Kasumi-1 (cell line): ENCODE measurements around the gene PCDHGA11.
"Not testable (repeated sequence)": the region's sequence is repeated elsewhere in the genome, so short reads cannot be mapped to it uniquely, and the experiment has no call there.

Experiments
- DNase-seq, 2 experiments: peaks; one replicate each; lab custom pipeline; 2025; lab: John Stamatoyannopoulos, UW

Gene PCDHGA11

DNA sequence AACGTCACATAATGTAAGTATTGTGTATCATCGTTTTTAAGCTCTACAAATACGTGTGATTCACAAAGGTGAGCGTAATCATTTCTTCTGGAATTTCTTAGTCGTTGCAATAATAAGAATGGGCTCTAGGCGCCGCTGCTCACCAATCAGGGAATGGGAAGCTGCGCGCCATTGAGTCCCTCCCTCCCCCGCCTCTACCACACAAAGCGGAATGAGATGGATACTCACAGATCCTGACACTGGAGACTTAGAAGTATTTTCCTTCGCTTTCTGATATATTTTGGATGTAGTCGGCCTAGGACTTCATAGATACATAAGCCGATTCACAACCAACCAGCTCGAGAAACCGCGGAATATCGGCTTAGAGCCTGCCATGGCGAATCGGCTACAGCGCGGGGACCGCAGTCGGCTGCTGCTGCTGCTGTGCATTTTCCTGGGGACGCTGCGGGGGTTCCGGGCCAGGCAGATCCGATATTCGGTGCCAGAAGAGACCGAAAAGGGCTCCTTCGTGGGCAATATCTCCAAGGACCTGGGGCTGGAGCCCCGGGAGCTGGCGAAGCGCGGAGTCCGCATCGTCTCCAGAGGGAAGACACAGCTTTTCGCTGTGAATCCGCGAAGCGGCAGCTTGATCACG is at the start of gene PCDHGA11:
Gene PCDHGA11, plus strand, starts transcription at position 197 of the 634 bp plus-strand sequence. Its CDS starts 177 bp downstream, at position 374.
- DNase-seq = no peak

DNA sequence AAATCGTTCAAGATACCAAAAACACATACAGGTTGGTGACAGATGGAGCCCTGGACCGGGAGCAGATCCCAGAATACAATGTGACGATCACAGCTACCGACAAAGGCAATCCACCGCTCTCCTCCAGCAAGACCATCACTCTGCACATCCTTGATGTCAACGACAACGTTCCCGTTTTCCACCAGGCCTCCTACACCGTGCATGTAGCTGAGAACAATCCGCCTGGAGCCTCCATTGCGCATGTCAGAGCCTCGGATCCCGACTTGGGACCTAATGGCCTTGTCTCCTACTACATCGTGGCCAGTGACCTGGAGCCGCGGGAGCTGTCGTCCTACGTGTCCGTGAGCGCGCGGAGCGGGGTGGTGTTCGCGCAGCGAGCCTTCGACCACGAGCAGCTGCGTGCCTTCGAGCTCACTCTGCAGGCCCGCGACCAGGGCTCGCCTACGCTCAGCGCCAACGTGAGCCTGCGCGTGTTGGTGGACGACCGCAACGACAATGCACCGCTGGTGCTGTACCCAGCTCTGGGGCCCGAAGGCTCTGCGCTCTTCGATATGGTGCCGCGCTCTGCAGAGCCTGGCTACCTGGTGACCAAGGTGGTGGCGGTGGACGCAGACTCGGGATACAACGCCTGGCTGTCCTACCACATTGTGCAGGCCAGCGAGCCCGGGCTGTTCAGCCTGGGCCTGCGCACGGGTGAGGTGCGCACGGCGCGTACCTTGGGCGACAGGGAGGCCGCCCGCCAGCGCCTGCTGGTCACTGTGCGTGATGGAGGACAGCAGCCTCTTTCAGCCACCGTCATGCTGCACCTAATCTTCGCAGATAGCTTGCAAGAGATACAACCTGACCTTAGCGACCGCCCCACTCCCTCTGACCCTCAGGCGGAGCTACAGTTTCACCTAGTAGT is 49.0 kb upstream of the PCDHGA11 start:
- DNase-seq = no peak

DNA sequence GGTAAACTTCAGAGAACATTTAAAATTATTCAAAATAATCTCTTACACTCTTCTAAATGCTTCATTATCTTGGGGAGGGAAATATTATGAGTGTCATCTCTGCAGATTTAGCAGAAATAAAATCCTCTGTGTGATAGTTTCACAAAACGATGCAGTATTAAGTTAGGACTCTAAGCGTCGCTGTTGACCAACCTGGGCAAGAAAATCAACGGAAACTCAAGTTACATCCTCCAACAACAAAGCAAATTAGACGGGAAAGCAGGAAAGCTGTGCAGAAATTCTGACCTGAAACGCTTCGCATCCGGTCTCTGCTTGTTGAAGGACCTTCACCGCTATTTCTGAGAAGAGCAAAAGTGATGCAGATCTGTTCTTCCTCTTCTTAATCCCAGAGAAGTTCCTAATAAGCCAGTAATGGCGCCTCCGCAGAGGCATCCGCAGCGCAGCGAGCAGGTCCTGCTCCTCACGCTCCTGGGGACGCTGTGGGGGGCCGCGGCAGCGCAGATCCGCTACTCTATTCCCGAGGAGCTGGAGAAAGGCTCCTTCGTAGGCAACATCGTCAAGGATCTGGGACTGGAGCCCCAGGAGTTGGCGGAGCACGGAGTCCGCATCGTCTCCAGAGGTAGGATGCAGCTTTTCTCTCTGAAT is 47.1 kb upstream of the PCDHGA11 start, which contains the start of gene PCDHGA6:
Gene PCDHGA6, plus strand, starts transcription at position 219 of the 645 bp plus-strand sequence. Its CDS starts 193 bp downstream, at position 412.
- no peak for DNase-seq

DNA sequence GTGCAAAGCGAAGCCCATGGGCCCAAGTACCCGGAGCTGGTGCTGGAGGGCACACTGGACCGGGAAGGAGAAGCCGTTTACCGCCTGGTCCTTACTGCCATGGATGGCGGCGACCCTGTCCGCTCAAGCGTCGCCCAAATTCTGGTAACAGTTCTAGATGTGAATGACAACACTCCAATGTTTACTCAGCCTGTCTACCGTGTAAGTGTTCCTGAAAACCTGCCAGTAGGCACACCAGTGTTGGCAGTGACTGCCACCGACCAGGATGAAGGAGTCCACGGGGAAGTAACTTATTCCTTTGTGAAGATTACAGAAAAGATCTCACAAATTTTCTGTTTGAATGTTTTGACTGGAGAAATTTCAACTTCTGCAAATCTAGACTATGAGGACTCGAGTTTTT is 46.2 kb upstream of the PCDHGA11 start:
- no peak for DNase-seq

DNA sequence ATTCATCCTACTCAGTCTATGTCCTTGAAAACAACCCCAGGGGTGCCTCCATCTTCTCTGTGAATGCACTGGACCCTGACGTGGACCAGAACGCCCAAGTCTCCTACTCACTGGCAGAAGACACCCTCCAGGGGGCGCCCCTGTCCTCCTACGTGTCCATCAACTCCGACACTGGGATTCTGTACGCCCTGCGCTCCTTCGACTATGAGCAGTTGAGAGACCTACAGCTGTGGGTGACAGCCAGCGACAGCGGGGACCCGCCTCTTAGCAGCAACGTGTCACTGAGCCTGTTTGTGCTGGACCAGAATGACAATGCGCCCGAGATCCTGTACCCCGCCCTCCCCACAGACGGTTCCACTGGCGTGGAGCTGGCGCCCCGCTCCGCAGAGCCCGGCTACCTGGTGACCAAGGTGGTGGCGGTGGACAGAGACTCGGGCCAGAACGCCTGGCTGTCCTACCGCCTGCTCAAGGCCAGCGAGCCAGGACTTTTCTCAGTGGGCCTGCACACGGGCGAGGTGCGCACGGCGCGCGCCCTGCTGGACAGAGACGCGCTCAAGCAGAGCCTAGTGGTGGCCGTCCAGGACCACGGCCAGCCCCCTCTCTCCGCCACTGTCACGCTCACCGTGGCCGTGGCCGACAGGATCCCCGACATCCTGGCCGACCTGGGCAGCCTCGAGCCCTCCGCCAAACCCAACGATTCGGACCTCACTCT is 45.3 kb upstream of the PCDHGA11 start:
- DNase-seq = not testable (repeated sequence)

GRCh38 chr5:141382469-141383294 is 38.2 kb upstream of the PCDHGA11 start, which contains the start of gene PCDHGA7:
TSS of gene PCDHGA7 (plus strand) at chr5:141382742. CDS start at chr5:141382900, 158 bp downstream.
- no peak for DNase-seq

GRCh38 chr5:141383345-141383744 is 37.5 kb upstream of the PCDHGA11 start:
- DNase-seq = no peak

- DNase-seq = no peak
These were observed 36.2 kb upstream of the PCDHGA11 start for GRCh38 chr5:141384471-141385267.

GRCh38 chr5:141387557-141388311 is 33.1 kb upstream of the PCDHGA11 start, which contains the start of gene PCDHGB4:
TSS of gene PCDHGB4 (plus strand) at chr5:141387698. CDS start at chr5:141387885, 187 bp downstream.
- not testable (repeated sequence) for DNase-seq

- no peak for DNase-seq
These were observed 32.2 kb upstream of the PCDHGA11 start for GRCh38 chr5:141388661-141389060.

GRCh38 chr5:141389153-141390042 is 31.5 kb upstream of the PCDHGA11 start:
- no peak for DNase-seq

- DNase-seq = no peak
These were observed 28.2 kb upstream of the PCDHGA11 start, which contains the start of gene PCDHGA8 for GRCh38 chr5:141392429-141393198. TSS of gene PCDHGA8 (plus strand) at chr5:141392633. CDS start at chr5:141392814, 181 bp downstream.

DNA sequence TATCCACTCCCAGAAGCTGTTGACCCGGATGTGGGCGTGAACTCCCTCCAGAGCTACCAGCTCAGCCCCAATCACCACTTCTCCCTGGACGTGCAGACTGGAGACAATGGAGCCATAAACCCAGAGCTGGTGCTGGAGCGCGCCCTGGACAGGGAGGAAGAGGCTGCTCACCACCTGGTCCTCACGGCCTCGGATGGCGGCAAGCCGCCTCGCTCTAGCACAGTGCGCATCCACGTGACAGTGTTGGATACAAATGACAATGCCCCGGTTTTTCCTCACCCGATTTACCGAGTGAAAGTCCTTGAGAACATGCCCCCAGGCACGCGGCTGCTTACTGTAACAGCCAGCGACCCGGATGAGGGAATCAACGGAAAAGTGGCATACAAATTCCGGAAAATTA is 27.6 kb upstream of the PCDHGA11 start:
- no peak for DNase-seq

DNA sequence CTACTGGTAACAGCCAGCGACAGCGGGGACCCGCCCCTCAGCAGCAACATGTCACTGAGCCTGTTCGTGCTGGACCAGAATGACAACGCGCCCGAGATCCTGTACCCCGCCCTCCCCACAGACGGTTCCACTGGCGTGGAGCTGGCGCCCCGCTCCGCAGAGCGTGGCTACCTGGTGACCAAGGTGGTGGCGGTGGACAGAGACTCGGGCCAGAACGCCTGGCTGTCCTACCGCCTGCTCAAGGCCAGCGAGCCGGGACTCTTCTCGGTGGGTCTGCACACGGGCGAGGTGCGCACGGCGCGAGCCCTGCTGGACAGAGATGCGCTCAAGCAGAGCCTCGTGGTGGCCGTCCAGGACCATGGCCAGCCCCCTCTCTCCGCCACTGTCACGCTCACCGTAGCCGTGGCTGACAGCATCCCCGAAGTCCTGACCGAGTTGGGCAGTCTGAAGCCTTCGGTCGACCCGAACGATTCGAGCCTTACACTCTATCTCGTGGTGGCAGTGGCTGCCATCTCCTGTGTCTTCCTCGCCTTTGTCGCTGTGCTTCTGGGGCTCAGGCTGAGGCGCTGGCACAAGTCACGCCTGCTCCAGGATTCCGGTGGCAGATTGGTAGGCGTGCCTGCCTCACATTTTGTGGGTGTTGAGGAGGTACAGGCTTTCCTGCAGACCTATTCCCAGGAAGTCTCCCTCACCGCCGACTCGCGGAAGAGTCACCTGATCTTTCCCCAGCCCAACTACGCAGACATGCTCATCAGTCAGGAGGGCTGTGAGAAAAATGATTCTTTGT is 26.3 kb upstream of the PCDHGA11 start:
- DNase-seq = not testable (repeated sequence)

GRCh38 chr5:141397756-141398551 is 22.9 kb upstream of the PCDHGA11 start, which contains the start of gene PCDHGB5:
TSS of gene PCDHGB5 (plus strand) at chr5:141397947. CDS start at chr5:141398128, 181 bp downstream.
- DNase-seq = not testable (repeated sequence)
